HG02840 (cell line): ENCODE data around the gene GABBR2.

Experiments used
- ATAC-seq: cut with Tn5 transposase; IDR thresholded peaks from one replicate; pipeline ENCODE4 v1.9.1; 2021; ENCODE audit warnings: mild to moderate bottlenecking, moderate library complexity, moderate number of reproducible peaks; ENCODE audit not compliant: unreplicated experiment, low FRiP score

GABBR2 gene

GRCh38 chr9:98365781-98366180, 343.0 kb downstream of the GABBR2 start:
- ATAC-seq: no peak

GRCh38 chr9:98365227-98365669, 343.5 kb downstream of the GABBR2 start:
- no peak for ATAC-seq

- no peak for ATAC-seq
Observed at GRCh38 chr9:98364086-98364485, 344.6 kb downstream of the GABBR2 start.

GRCh38 chr9:98363644-98364043, 345.1 kb downstream of the GABBR2 start:
- ATAC-seq: no peak

- ATAC-seq: no peak
Observed at GRCh38 chr9:98362624-98363252, 346.0 kb downstream of the GABBR2 start.

- ATAC-seq: no peak
Observed at GRCh38 chr9:98361645-98362044, 347.1 kb downstream of the GABBR2 start.

- no peak for ATAC-seq
Observed at GRCh38 chr9:98360176-98360708, 348.5 kb downstream of the GABBR2 start.

GRCh38 chr9:98359569-98359968, 349.2 kb downstream of the GABBR2 start:
- no peak for ATAC-seq

GRCh38 chr9:98357921-98358535, 350.7 kb downstream of the GABBR2 start:
- ATAC-seq: no peak

GRCh38 chr9:98356953-98357690, 351.6 kb downstream of the GABBR2 start:
- no peak for ATAC-seq

- no peak for ATAC-seq
Observed at GRCh38 chr9:98356326-98356725, 352.4 kb downstream of the GABBR2 start.

GRCh38 chr9:98351370-98351769, 357.4 kb downstream of the GABBR2 start:
- ATAC-seq: no peak

GRCh38 chr9:98347642-98348041, 361.1 kb downstream of the GABBR2 start:
- no peak for ATAC-seq

- ATAC-seq: no peak
Observed at GRCh38 chr9:98345011-98345410, 363.7 kb downstream of the GABBR2 start.

GRCh38 chr9:98344581-98344980, 364.2 kb downstream of the GABBR2 start:
- ATAC-seq: no peak

GRCh38 chr9:98342820-98343210, 365.9 kb downstream of the GABBR2 start:
- ATAC-seq: no peak

- ATAC-seq: no peak
Observed at GRCh38 chr9:98342098-98342819, 366.5 kb downstream of the GABBR2 start.

- ATAC-seq: no peak
Observed at GRCh38 chr9:98341157-98342097, 367.3 kb downstream of the GABBR2 start.

- ATAC-seq: no peak
Observed at GRCh38 chr9:98339987-98340800, 368.5 kb downstream of the GABBR2 start.
